GM12892 (cell line): Measurements from ENCODE around the gene ARL13A.

ENCODE experiments used
- POLR2AphosphoS5 ChIP-seq: IDR thresholded peaks from 2 replicates; pipeline ENCODE4 v1.6.1; 2011; ENCODE audit warnings: low read depth, low read length, control low read depth
- TAF1 ChIP-seq: IDR thresholded peaks from 2 replicates; pipeline ENCODE4 v1.6.1; 2011; ENCODE audit warnings: low read depth, mild to moderate bottlenecking, control low read depth, low read length, borderline replicate concordance

GRCh38 chrX:100931218-100931924 is 38.1 kb upstream of the ARL13A start:
- TF ChIP-seq POLR2AphosphoS5 (no peak), TAF1 (no peak)
